Astrocyte (in vitro differentiated cells and primary cell): ENCODE results near the gene SH2D4B.

ENCODE experiments used
- CTCF ChIP-seq: IDR thresholded peaks from 2 replicates; pipeline ENCODE4 v1.5.1; 2011; ENCODE audit warnings: low read depth, mild to moderate bottlenecking, inconsistent platforms, low read length, moderate library complexity; ENCODE audit not compliant: insufficient read depth
- EZH2 ChIP-seq: IDR thresholded peaks from 2 replicates; pipeline ENCODE4 v1.6.1; 2012; ENCODE audit warnings: mild to moderate bottlenecking, low read length, inconsistent platforms; ENCODE audit not compliant: insufficient read depth

GRCh38 chr10:80520661-80521470, 16.8 kb upstream of the SH2D4B start:
- TF ChIP-seq CTCF (no peak), EZH2 (no peak)
